GM12872 (cell line): Measurements from ENCODE around the gene LTBP1.

Source experiments
- TF ChIP-seq, protein P1 (sequence below): IDR thresholded peaks from 3 replicates; pipeline ENCODE4 v1.5.1; 2011; ENCODE audit warnings: low read depth, mild to moderate bottlenecking, low read length, moderate library complexity; ENCODE audit not compliant: insufficient read depth

LTBP1 gene

GRCh38 chr2:33038799-33039198 is 92.0 kb downstream of the LTBP1 start:
- TF ChIP-seq, protein P1, sequence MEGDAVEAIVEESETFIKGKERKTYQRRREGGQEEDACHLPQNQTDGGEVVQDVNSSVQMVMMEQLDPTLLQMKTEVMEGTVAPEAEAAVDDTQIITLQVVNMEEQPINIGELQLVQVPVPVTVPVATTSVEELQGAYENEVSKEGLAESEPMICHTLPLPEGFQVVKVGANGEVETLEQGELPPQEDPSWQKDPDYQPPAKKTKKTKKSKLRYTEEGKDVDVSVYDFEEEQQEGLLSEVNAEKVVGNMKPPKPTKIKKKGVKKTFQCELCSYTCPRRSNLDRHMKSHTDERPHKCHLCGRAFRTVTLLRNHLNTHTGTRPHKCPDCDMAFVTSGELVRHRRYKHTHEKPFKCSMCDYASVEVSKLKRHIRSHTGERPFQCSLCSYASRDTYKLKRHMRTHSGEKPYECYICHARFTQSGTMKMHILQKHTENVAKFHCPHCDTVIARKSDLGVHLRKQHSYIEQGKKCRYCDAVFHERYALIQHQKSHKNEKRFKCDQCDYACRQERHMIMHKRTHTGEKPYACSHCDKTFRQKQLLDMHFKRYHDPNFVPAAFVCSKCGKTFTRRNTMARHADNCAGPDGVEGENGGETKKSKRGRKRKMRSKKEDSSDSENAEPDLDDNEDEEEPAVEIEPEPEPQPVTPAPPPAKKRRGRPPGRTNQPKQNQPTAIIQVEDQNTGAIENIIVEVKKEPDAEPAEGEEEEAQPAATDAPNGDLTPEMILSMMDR, result no peak

DNA sequence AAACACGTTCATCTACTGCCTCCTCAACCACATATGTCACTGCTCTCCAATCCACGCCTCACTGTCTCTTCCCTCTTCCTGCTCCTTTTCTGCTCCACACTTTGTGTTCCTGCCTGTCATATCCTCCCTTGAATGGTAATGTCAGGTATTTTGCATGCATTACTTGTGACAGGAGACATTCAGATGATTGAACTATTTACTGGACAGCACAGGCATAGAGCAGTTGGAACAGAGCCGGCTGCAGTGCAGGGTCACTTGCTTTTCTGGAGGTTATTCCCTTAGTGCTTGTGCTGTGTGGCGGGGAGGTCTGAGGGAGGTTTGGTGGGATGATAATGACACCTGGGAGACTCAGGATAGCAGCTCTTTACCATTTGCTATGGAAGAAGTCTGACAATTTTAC is 93.8 kb downstream of the LTBP1 start:
- TF ChIP-seq, protein P1, result no peak

- TF ChIP-seq, protein P1, result no peak
These were observed 95.5 kb downstream of the LTBP1 start for GRCh38 chr2:33042265-33042664.

GRCh38 chr2:33042819-33043218 is 96.1 kb downstream of the LTBP1 start:
- TF ChIP-seq, protein P1, result no peak

- TF ChIP-seq, protein P1, result no peak
These were observed 101.2 kb downstream of the LTBP1 start for GRCh38 chr2:33047939-33048338.

GRCh38 chr2:33051586-33052360 is 105.0 kb downstream of the LTBP1 start:
- TF ChIP-seq, protein P1, result no peak

GRCh38 chr2:33052361-33052735 is 105.6 kb downstream of the LTBP1 start:
- TF ChIP-seq, protein P1, result no peak
